Activated CD4-positive, alpha-beta T cell treated with anti-CD3 and anti-CD28 coated beads, Interleukin-2, amount 10 ng/mL, durations not matched to agents 7 days and 5 days (primary cell): Measurements from ENCODE around the gene SOX6. TPM values are rescaled to one million over a fixed set of nuclear protein-coding genes. Genes with fewer than 3 reads are reported as not detected.

Source experiments
- CTCF ChIA-PET: fragments of 350-600 bp; sonication (Branson Sonifier 250); formaldehyde crosslinking; loops from one replicate; lab custom pipeline; 2021; ENCODE audit warnings: antibody characterized with exemption; lab: Charles Lee
- POLR2A ChIA-PET: fragments of 350-600 bp; sonication (Branson Sonifier 250); formaldehyde crosslinking; loops from one replicate; lab custom pipeline; 2021; ENCODE audit warnings: antibody characterized with exemption; lab: Charles Lee
- DNase-seq: peaks from one replicate; pipeline ENCODE4 v3.0.0-alpha.2; 2020
- H3K27ac Mint-ChIP-seq: one replicate; pipeline ENCODE4 v1.8.0; 2021; ENCODE audit warnings: mild to moderate bottlenecking, moderate library complexity, mixed read lengths
- H3K27me3 Mint-ChIP-seq: one replicate; pipeline ENCODE4 v1.8.0; 2021; ENCODE audit warnings: mixed read lengths
- H3K36me3 Mint-ChIP-seq: one replicate; pipeline ENCODE4 v1.8.0; 2021; ENCODE audit warnings: low read depth, mixed read lengths
- H3K4me1 Mint-ChIP-seq: one replicate; pipeline ENCODE4 v1.8.0; 2021; ENCODE audit warnings: mixed read lengths
- H3K4me3 Mint-ChIP-seq: one replicate; pipeline ENCODE4 v1.8.0; 2021; ENCODE audit warnings: mild to moderate bottlenecking, moderate library complexity, mixed read lengths
- H3K9me3 Mint-ChIP-seq: one replicate; pipeline ENCODE4 v1.8.0; 2021; ENCODE audit warnings: mixed read lengths
- total RNA-seq, 2 experiments: library from RNA; stranded (reverse); gene quantifications; one replicate each; pipeline ENCODE4 v1.2.3, GENCODE V29; 2021

SOX6 gene
- total RNA-seq, 2 experiments from 2014 or later = not detected

GRCh38 chr11:16125796-16126195 is 230.6 kb downstream of the SOX6 start:
- no peak for DNase-seq
- ChIA-PET POLR2A (no interaction called here), CTCF (interaction anchor here (1.1 kb wide), 1 partner anchor 10 kb away, joined by 3 read pairs; no protein-coding TSS in a partner anchor)
- Mint-ChIP-seq H3K36me3 (no peaks in the 10 kb centered on the region), H3K27me3 (no peaks in the 10 kb centered on the region), H3K4me1 (no peaks in the 10 kb centered on the region), H3K4me3 (no peak overlapping the region), H3K27ac (no peak overlapping the region), H3K9me3 (no peaks in the 10 kb centered on the region)

DNA sequence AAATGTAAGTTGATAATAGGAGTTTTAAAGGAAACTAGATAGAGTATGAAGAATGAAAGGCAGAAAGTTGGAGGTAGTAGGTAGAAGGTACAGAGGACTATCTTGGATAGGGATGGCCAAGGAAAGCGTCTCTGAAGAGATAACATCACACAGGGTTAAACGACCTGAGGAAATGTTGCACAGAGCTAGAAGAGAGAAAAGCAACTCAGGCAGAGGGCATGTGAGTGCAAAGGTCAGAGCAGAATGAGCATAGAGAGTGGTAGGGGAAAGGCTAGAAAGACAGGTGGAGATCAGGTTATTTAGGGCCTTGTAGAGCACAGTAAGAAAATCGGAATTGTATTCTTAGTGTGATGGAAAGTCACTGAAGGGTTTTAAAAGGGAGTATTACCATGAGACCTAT is 232.0 kb downstream of the SOX6 start:
- Mint-ChIP-seq H3K27me3 (no peaks in the 10 kb centered on the region), H3K4me1 (no peaks in the 10 kb centered on the region), H3K36me3 (no peaks in the 10 kb centered on the region), H3K4me3 (no peak overlapping the region), H3K9me3 (no peaks in the 10 kb centered on the region), H3K27ac (no peak overlapping the region)
- no peak for DNase-seq
- ChIA-PET POLR2A (no interaction called here), CTCF (no interaction called here)

DNA sequence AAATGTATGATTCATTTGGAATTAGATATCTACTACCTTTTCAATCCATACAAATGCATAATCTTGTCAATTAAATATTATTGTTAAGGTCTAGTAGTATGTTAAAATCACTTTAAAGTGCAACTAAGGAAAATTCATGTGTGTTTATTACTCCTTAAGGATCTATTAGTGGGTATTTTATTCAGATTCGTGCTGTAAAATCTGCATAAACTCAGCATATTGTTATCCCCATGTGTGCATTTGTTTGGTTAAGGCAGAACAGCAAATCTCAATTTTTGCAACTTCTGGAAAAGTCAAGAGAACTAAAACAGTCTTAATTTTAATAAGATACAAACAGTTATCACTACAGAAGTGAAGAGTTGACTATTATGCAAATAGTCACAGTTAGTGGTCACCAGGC is 234.5 kb downstream of the SOX6 start:
- H3K9me3 Mint-ChIP-seq = no peaks in the 10 kb centered on the region
- no peak overlapping the region for H3K4me3 Mint-ChIP-seq
- CTCF ChIA-PET = no interaction called here
- no peaks in the 10 kb centered on the region for H3K36me3 Mint-ChIP-seq
- POLR2A ChIA-PET = no interaction called here
- H3K27ac Mint-ChIP-seq = no peak overlapping the region
- H3K4me1 Mint-ChIP-seq = no peaks in the 10 kb centered on the region
- DNase-seq = no peak
- no peaks in the 10 kb centered on the region for H3K27me3 Mint-ChIP-seq

DNA sequence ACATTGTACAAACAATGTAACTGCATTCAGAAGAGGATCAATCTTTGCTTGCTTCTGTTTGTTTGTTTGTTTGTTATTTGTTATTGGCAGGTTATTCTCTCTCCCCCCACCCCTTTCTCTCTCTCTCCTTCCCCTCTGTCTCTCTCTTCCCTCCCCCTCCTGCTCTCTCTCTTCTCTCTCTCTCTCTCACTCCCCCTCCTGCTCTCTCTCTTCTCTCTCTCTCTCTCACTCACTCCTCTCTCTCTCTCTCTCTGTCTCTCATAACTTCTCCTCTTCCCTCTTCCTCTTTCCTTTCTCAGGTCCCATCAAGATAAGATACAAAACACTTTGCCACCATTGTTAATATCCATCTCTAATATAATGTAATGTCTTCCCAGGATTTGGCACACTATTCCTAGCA is 236.3 kb downstream of the SOX6 start:
- no peak overlapping the region for H3K4me3 Mint-ChIP-seq
- ChIA-PET CTCF (no interaction called here), POLR2A (no interaction called here)
- H3K27ac Mint-ChIP-seq = no peak overlapping the region
- H3K4me1 Mint-ChIP-seq = no peaks in the 10 kb centered on the region
- H3K36me3 Mint-ChIP-seq = no peaks in the 10 kb centered on the region
- H3K9me3 Mint-ChIP-seq = no peaks in the 10 kb centered on the region
- H3K27me3 Mint-ChIP-seq = no peaks in the 10 kb centered on the region
- no peak for DNase-seq

DNA sequence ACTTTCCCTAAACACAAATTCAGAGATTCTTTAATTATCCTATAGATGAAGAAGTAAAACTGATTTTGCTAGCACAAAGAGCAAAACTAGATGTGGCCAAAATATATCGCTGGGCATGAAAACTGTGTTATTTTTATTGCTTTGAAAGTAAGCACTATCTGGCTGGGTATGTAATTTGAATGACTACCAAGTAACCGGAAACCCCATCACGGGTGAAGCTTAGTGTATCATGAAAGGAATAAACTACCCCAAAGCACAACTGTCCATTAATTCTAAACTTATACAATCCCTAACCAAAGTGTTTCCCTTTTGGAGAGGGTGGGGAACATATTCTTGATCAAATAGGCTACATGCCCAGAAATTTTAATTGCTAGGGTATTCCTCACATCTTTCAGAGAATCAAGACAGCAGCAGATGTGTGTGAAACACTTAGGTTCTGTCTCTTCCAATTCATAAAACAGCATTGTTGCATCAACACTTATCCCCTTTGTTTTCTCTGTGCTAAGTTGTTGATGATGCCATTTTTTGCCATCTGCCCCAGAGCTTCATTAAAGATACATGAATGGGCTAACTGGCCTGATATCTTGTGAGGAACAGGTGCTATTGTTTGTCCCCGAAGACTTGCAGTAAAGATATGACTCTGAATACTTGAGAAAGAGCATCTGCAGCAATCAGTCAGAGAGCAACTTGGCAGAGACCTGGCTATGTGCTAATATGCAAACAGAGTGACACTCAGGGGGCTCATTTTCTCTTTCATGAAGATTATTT is 238.2 kb downstream of the SOX6 start:
- Mint-ChIP-seq H3K4me1 (no peaks in the 10 kb centered on the region), H3K27me3 (no peaks in the 10 kb centered on the region), H3K9me3 (no peaks in the 10 kb centered on the region), H3K4me3 (no peak overlapping the region), H3K36me3 (no peaks in the 10 kb centered on the region), H3K27ac (no peak overlapping the region)
- POLR2A ChIA-PET = no interaction called here
- CTCF ChIA-PET = no interaction called here
- DNase-seq = no peak

DNA sequence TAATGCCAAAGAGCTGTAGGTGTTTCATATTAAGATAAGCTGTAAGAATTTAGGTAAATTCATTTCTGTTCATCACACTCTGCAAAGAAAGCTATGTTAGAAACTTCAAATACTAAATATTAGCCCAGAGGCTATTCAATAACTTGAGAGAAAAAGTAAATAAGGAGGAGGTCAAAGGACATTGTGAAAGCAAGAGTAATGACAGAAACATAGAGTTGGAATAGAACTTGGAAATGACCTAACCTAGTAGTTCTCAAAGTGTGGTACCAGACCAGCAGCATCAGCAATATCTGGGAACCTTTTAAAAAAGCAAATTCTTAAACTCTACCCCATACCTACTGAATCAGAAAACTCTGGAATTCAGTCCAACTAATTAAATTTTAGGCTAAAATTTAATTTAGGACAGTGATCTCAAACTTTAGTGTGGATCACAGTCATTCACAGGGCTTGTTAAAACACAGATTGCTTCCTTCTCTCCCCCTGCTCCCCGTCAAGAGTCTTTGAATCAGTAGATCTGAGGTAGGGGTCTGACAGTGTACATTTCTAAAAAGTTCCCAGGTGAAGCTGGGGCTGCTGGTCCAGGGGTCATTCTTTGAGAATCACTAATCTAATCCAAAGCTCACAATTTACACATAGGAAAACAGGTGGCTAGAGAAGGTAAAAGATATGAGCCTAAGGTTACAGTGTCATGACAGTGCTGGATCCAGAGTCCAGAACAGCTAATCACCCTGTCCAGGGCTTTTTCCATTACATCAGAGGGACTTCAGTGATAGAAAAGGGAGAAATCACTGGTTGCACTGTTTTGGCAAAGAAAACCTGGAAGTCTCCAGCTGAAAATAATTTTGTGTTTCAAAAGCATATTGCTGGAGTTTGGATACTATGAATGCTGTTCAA is 241.1 kb downstream of the SOX6 start:
- Mint-ChIP-seq H3K27ac (no peak overlapping the region), H3K4me3 (no peak overlapping the region), H3K4me1 (no peaks in the 10 kb centered on the region), H3K36me3 (no peaks in the 10 kb centered on the region), H3K9me3 (no peaks in the 10 kb centered on the region), H3K27me3 (no peaks in the 10 kb centered on the region)
- POLR2A ChIA-PET = no interaction called here
- DNase-seq = no peak
- CTCF ChIA-PET = interaction anchor here (0.5 kb wide), 1 partner anchor 55 kb away, joined by 3 read pairs; no protein-coding TSS in a partner anchor

GRCh38 chr11:16114431-16114830 is 241.9 kb downstream of the SOX6 start:
- no peaks in the 10 kb centered on the region for H3K36me3 Mint-ChIP-seq
- DNase-seq = no peak
- CTCF ChIA-PET = no interaction called here
- no peaks in the 10 kb centered on the region for H3K9me3 Mint-ChIP-seq
- no peaks in the 10 kb centered on the region for H3K27me3 Mint-ChIP-seq
- H3K4me3 Mint-ChIP-seq = no peak overlapping the region
- H3K27ac Mint-ChIP-seq = no peak overlapping the region
- no peaks in the 10 kb centered on the region for H3K4me1 Mint-ChIP-seq
- POLR2A ChIA-PET = no interaction called here

- DNase-seq = no peak
- H3K4me1 Mint-ChIP-seq = no peaks in the 10 kb centered on the region
- no peak overlapping the region for H3K27ac Mint-ChIP-seq
- H3K36me3 Mint-ChIP-seq = no peaks in the 10 kb centered on the region
- H3K9me3 Mint-ChIP-seq = no peaks in the 10 kb centered on the region
- ChIA-PET POLR2A (no interaction called here), CTCF (no interaction called here)
- H3K27me3 Mint-ChIP-seq = no peaks in the 10 kb centered on the region
- no peak overlapping the region for H3K4me3 Mint-ChIP-seq
Observed at GRCh38 chr11:16111690-16112089, 244.7 kb downstream of the SOX6 start.

DNA sequence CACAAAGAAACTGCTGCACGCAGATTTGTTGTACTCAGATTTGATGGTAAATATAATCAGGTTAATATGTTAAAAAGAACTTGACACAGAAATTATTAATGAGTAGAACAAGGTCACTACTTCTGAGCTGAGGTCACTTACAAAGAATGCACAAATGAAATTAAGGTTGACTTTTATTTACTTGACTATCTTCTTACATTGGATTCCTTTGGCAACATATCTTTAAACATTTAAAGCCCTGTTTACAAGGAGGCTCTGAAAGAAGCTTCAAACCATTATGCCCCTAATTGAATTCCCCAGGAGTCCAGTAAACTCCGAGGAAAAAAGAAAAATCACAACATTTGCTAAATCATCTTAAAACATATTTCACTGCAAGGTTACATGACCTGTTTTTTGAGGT is 245.5 kb downstream of the SOX6 start:
- Mint-ChIP-seq H3K36me3 (no peaks in the 10 kb centered on the region), H3K4me1 (no peaks in the 10 kb centered on the region), H3K27ac (no peak overlapping the region), H3K4me3 (no peak overlapping the region), H3K9me3 (no peaks in the 10 kb centered on the region), H3K27me3 (no peaks in the 10 kb centered on the region)
- DNase-seq = no peak
- ChIA-PET CTCF (no interaction called here), POLR2A (no interaction called here)

- no peaks in the 10 kb centered on the region for H3K4me1 Mint-ChIP-seq
- ChIA-PET CTCF (no interaction called here), POLR2A (no interaction called here)
- no peak overlapping the region for H3K4me3 Mint-ChIP-seq
- no peak overlapping the region for H3K27ac Mint-ChIP-seq
- DNase-seq = no peak
- H3K9me3 Mint-ChIP-seq = peaks cover 2% of the 10 kb centered on the region
- no peaks in the 10 kb centered on the region for H3K27me3 Mint-ChIP-seq
- H3K36me3 Mint-ChIP-seq = no peaks in the 10 kb centered on the region
Observed at GRCh38 chr11:16099343-16099900, 256.9 kb downstream of the SOX6 start.

DNA sequence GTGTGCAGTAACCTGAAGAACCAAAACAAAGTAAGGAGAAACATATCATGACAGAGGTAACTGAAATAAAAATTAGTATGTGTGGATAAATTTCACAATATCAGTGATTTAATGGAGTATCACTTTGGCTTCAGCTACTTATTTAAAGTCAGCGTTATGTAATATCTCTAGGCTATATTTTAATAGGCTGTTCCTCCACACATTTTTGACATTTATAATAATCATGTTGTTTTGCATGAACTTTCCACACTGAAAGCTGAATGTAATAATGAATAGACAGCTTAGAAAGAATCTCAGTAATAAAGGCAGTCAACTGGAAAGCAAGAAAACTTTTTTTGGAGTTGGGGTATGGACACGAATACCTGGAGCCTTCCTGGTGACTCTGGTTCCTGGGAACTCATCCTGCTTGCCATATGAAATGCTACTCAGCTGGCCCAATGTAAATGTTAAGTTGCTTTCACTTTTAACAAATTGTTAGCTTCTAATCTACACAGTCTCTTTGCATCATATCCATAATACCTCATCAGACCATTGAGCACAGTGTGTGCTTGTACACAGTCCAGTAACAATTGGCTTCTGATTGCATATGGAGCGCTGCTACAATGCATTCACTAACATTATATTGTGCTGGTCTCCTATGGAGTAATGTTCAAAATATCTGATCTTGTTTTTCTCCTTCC is 257.7 kb downstream of the SOX6 start:
- Mint-ChIP-seq H3K4me3 (no peak overlapping the region), H3K27ac (no peak overlapping the region), H3K27me3 (no peaks in the 10 kb centered on the region), H3K9me3 (peaks cover 2% of the 10 kb centered on the region), H3K36me3 (no peaks in the 10 kb centered on the region), H3K4me1 (no peaks in the 10 kb centered on the region)
- no peak for DNase-seq
- POLR2A ChIA-PET = no interaction called here
- CTCF ChIA-PET = interaction anchor here (1.5 kb wide), 1 partner anchor 10 kb away, joined by 3 read pairs; no protein-coding TSS in a partner anchor

DNA sequence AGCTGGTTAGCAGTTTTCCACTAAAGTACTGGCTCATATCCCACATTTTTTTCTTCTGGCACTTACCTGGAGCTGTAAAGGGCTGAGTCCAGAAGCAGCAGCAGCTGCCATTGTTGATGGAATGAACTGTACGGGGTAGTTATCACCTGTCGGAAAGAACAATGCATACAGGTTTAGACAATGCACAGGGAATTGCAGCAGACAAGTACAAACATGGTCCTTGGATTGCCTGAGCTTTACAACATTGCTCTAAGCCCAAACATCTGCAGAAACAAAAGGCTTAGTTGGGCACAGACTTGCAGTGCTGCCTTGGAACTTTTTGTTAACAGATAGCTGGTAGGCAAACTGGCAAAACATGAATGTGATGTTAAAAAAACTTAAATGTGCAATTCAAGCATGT is 258.8 kb downstream of the SOX6 start:
- no peaks in the 10 kb centered on the region for H3K9me3 Mint-ChIP-seq
- no peak for DNase-seq
- H3K4me3 Mint-ChIP-seq = no peak overlapping the region
- H3K4me1 Mint-ChIP-seq = no peaks in the 10 kb centered on the region
- ChIA-PET CTCF (interaction anchor here (1.0 to 1.5 kb wide), 2 partner anchors 9 to 11 kb away, joined by 3 read pairs; no protein-coding TSS in a partner anchor), POLR2A (no interaction called here)
- H3K27ac Mint-ChIP-seq = no peak overlapping the region
- no peaks in the 10 kb centered on the region for H3K36me3 Mint-ChIP-seq
- H3K27me3 Mint-ChIP-seq = no peaks in the 10 kb centered on the region
